ENCODE data around the gene GBP1.
"Not testable (repeated sequence)": the region's sequence is repeated elsewhere in the genome, so short reads cannot be mapped to it uniquely, and the experiment has no call there.

The GBP1 gene, protein sequence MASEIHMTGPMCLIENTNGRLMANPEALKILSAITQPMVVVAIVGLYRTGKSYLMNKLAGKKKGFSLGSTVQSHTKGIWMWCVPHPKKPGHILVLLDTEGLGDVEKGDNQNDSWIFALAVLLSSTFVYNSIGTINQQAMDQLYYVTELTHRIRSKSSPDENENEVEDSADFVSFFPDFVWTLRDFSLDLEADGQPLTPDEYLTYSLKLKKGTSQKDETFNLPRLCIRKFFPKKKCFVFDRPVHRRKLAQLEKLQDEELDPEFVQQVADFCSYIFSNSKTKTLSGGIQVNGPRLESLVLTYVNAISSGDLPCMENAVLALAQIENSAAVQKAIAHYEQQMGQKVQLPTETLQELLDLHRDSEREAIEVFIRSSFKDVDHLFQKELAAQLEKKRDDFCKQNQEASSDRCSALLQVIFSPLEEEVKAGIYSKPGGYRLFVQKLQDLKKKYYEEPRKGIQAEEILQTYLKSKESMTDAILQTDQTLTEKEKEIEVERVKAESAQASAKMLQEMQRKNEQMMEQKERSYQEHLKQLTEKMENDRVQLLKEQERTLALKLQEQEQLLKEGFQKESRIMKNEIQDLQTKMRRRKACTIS

DNA sequence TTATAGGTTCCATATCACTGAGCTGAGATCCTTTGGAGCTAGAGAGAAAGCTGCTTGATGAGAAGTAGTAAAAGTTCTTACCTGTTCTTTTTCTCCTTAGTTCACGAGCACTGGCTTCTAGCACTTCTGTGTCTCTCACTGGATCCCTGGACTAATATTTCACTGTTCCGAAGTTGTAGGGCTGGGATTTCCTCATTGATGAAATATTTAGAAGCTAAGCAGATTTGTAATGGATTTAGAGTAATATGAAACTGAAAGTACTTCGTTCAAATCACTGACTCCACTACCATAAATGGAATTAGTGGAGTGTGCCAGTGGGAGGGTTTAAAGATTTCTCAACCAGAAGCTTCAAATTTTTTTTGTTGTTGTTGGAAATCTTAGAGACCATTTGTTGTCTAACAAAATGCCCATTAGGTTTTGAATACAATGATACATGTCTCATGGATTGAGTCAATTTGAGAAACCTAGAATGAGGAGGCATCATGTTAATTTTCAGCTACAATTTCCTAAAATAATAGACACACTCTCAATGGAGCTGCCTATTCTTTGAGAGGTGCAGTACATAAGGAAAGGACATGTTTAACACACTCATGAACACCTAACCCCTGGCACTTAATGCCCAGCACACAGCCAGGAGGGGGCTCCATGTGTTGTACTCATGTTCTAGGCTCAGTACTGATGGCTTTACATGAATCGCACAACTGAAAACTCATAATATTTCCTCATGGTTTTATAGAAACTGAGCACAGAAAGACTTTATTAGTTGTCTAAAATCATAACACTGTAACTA is at the start of gene GBP1:
Gene GBP1, minus strand, starts transcription at position 130 of the 790 bp plus-strand sequence. CDS start 1,974 bp downstream, outside the sequence.
- DNase-seq = peak in 1 of 2 donors; percentile 75

GRCh38 chr1:89114662-89115061 is 49.7 kb upstream of the GBP1 start:
- no peak for DNase-seq

GRCh38 chr1:89112871-89113613 is 48.0 kb upstream of the GBP1 start:
- no peak for DNase-seq

GRCh38 chr1:89104687-89105086 is 39.7 kb upstream of the GBP1 start:
- no peak for DNase-seq

- DNase-seq = no peak
Measured at GRCh38 chr1:89104147-89104546, 39.1 kb upstream of the GBP1 start.

- no peak for DNase-seq
Measured at GRCh38 chr1:89102021-89102420, 37.0 kb upstream of the GBP1 start.

- DNase-seq = no peak
Measured at GRCh38 chr1:89100412-89100811, 35.4 kb upstream of the GBP1 start.

- no peak for DNase-seq
Measured at GRCh38 chr1:89098857-89099256, 33.8 kb upstream of the GBP1 start.

DNA sequence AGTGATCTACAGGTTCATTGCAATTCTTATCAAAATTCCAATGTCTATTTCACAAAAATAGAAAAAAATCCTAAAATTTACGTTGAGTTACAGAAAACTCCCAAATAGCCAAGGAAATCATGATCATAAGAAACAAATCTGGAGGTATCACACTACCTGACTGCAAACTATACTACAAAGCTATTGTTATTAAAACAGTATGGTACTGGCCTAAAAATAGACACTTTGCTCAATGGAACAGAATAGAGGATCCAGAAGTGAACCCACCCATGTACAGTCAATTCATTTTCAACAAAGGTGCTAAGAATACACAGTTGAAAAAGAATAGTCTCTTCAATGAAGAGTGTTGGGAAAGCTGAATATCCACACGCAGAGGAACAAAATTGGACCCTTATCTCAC is 30.7 kb upstream of the GBP1 start:
- DNase-seq = no peak

DNA sequence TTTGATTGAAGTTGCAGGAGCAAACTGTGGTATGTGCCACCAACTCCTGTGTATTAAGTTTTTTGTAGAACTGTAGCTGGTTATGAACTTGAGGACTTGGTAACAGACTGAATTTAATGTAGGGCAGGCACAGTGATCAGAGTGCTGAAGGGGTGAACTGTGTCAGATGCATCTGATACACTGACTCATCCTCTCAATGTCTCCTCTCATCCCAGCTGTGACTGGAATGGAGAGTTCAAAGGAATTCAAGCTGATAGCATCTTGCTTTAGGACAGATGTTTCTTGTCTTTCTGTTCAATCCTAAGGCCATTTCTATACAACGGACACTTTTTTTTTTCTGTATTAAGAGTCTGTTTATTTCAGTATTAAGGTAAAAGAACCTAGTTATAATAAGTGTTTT is 25.0 kb upstream of the GBP1 start:
- DNase-seq = no peak

GRCh38 chr1:89088572-89088971 is 23.6 kb upstream of the GBP1 start:
- DNase-seq = no peak

DNA sequence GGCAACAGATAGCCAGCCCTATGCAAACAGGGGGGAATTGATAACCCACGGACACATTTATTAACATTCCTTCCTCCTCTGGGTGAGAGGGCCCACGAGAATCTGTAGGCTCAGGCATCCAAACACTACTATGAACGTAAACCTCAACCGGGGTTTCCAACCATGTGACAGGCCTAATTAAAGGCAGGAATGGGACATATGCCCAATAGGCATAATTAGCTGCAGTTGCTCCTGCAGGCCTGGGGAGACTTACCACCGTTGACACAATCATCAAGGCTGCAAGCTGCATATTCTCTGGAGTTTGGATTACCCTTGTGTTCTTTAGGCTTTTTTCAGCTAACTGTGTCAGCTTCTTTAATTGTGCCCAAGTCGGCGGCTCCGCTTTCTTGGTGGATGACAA is 22.2 kb upstream of the GBP1 start:
- no peak for DNase-seq

- peak; percentile 54 to 77 for DNase-seq
Measured at GRCh38 chr1:89085781-89086180, 20.8 kb upstream of the GBP1 start.

- peak in 1 of 2 donors; percentile 27 for DNase-seq
Measured at GRCh38 chr1:89081005-89081404, 16.0 kb upstream of the GBP1 start.

GRCh38 chr1:89080068-89080467 is 15.1 kb upstream of the GBP1 start:
- not testable (repeated sequence) for DNase-seq

- DNase-seq = not testable (repeated sequence)
Measured at GRCh38 chr1:89072466-89073065, 7.6 kb upstream of the GBP1 start.

DNA sequence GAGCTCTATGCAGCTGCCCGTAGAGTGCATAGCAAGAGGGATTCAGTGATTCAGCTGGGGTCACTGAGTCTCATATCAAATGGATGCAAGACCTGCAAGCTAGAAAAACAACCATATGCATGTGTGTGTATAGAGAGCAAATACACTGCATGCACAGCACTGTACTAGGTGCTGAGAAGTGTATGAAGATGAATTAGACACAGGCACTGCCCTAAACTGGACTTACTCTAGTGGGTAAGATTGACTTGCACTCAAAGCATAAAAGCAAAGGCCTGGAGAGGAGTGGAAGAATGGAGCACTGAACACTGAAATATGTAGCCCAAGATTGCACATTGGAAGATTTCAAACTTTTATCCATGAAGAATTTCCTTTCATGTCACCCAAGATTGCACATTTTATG is 5.5 kb upstream of the GBP1 start:
- no peak for DNase-seq

DNA sequence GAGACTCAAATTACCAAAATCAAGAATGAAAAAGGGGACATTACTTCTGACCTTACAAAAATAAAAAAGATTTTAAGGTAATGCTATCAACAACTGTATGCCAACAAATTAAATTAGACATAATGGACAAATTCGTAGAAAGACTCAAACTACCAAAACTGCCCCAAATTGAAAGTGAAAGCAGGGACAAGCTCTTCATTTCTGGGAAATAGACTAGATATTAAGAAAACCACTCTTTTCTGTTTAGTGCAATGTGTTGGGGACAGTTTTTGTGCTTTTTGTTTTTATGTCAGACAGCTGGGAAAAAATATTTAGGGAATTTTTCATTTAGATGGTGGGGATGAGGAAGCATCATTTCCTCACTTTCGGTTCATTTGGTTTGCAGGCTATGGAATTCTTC is 4.9 kb upstream of the GBP1 start:
- peak in 1 of 2 donors; percentile 60 for DNase-seq

- DNase-seq = no peak
Measured at GRCh38 chr1:89068291-89068690, 3.3 kb upstream of the GBP1 start.

GRCh38 chr1:89064632-89065031 is 376 bp downstream of the GBP1 start:
- no peak for DNase-seq

- DNase-seq = no peak
Measured at GRCh38 chr1:89063094-89063493, 1.9 kb downstream of the GBP1 start.

GRCh38 chr1:89060091-89060490 is 4.9 kb downstream of the GBP1 start:
- no peak for DNase-seq

- no peak for DNase-seq
Measured at GRCh38 chr1:89051955-89052312, 13.1 kb downstream of the GBP1 start.
